ENCODE measurements around the gene MSH5.
A peak's percentile ranks its signal among the peaks of the same experiment; 100 is the strongest.

- TF ChIP-seq, protein P1, sequence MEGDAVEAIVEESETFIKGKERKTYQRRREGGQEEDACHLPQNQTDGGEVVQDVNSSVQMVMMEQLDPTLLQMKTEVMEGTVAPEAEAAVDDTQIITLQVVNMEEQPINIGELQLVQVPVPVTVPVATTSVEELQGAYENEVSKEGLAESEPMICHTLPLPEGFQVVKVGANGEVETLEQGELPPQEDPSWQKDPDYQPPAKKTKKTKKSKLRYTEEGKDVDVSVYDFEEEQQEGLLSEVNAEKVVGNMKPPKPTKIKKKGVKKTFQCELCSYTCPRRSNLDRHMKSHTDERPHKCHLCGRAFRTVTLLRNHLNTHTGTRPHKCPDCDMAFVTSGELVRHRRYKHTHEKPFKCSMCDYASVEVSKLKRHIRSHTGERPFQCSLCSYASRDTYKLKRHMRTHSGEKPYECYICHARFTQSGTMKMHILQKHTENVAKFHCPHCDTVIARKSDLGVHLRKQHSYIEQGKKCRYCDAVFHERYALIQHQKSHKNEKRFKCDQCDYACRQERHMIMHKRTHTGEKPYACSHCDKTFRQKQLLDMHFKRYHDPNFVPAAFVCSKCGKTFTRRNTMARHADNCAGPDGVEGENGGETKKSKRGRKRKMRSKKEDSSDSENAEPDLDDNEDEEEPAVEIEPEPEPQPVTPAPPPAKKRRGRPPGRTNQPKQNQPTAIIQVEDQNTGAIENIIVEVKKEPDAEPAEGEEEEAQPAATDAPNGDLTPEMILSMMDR (conservative IDR thresholded peaks at IDR 0.05; ENCODE audit: low read length) = 0 out of 2 replicates have a peak, but pooled peaks have one; percentile 25
- TF ChIP-seq EZH2phosphoT487 (IDR thresholded peaks at IDR 0.05; ENCODE audit: borderline replicate concordance, low read depth, low read length) = no peak
These were observed 10.3 kb upstream of the MSH5 start for GRCh38 chr6:31729515-31729978.

Measured in OCI-LY7 (cell line).